HG02938 (cell line): ENCODE measurements around the gene CDH13.

Experiments used
- ATAC-seq: cut with Tn5 transposase; IDR thresholded peaks from one replicate; pipeline ENCODE4 v1.9.1; 2021; ENCODE audit warnings: mild to moderate bottlenecking, moderate library complexity; ENCODE audit not compliant: unreplicated experiment

Gene CDH13

GRCh38 chr16:82878466-82878865 is 251.7 kb downstream of the CDH13 start:
- ATAC-seq, result no peak

GRCh38 chr16:82880346-82880745 is 253.6 kb downstream of the CDH13 start:
- no peak for ATAC-seq

GRCh38 chr16:82881516-82881915 is 254.7 kb downstream of the CDH13 start:
- ATAC-seq, result no peak

GRCh38 chr16:82882226-82882625 is 255.5 kb downstream of the CDH13 start:
- no peak for ATAC-seq

- ATAC-seq, result no peak
Measured at GRCh38 chr16:82882982-82883835, 256.4 kb downstream of the CDH13 start.

- ATAC-seq, result no peak
Measured at GRCh38 chr16:82884320-82884898, 257.6 kb downstream of the CDH13 start.

- no peak for ATAC-seq
Measured at GRCh38 chr16:82886146-82886545, 259.4 kb downstream of the CDH13 start.

- no peak for ATAC-seq
Measured at GRCh38 chr16:82888591-82889001, 261.8 kb downstream of the CDH13 start.

GRCh38 chr16:82891424-82891823 is 264.7 kb downstream of the CDH13 start:
- ATAC-seq, result no peak

GRCh38 chr16:82891918-82892317 is 265.1 kb downstream of the CDH13 start:
- no peak for ATAC-seq

- ATAC-seq, result no peak
Measured at GRCh38 chr16:82892324-82892723, 265.6 kb downstream of the CDH13 start.

- no peak for ATAC-seq
Measured at GRCh38 chr16:82895843-82896242, 269.1 kb downstream of the CDH13 start.

- ATAC-seq, result no peak
Measured at GRCh38 chr16:82899006-82899405, 272.2 kb downstream of the CDH13 start.

- no peak for ATAC-seq
Measured at GRCh38 chr16:82899731-82900450, 273.1 kb downstream of the CDH13 start.

GRCh38 chr16:82900559-82900958 is 273.8 kb downstream of the CDH13 start:
- no peak for ATAC-seq

GRCh38 chr16:82911925-82912324 is 285.2 kb downstream of the CDH13 start:
- ATAC-seq, result no peak

- ATAC-seq, result no peak
Measured at GRCh38 chr16:82915139-82915824, 288.5 kb downstream of the CDH13 start.

- ATAC-seq, result no peak
Measured at GRCh38 chr16:82917886-82918595, 291.3 kb downstream of the CDH13 start.

GRCh38 chr16:82924075-82924854 is 297.5 kb downstream of the CDH13 start:
- ATAC-seq, result no peak

GRCh38 chr16:82926500-82926899 is 299.7 kb downstream of the CDH13 start:
- ATAC-seq, result no peak
